HG03520 (cell line): ENCODE results near the gene SKIL.
A peak's percentile ranks its signal among the peaks of the same experiment; 100 is the strongest.
"Not testable (repeated sequence)": the region's sequence is repeated elsewhere in the genome, so short reads cannot be mapped to it uniquely, and the experiment has no call there.

Experiments
- ATAC-seq: cut with Tn5 transposase; IDR thresholded peaks from one replicate; pipeline ENCODE4 v1.9.1; 2021; ENCODE audit warnings: mild to moderate bottlenecking, moderate library complexity; ENCODE audit not compliant: unreplicated experiment

Gene SKIL, protein sequence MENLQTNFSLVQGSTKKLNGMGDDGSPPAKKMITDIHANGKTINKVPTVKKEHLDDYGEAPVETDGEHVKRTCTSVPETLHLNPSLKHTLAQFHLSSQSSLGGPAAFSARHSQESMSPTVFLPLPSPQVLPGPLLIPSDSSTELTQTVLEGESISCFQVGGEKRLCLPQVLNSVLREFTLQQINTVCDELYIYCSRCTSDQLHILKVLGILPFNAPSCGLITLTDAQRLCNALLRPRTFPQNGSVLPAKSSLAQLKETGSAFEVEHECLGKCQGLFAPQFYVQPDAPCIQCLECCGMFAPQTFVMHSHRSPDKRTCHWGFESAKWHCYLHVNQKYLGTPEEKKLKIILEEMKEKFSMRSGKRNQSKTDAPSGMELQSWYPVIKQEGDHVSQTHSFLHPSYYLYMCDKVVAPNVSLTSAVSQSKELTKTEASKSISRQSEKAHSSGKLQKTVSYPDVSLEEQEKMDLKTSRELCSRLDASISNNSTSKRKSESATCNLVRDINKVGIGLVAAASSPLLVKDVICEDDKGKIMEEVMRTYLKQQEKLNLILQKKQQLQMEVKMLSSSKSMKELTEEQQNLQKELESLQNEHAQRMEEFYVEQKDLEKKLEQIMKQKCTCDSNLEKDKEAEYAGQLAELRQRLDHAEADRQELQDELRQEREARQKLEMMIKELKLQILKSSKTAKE

DNA sequence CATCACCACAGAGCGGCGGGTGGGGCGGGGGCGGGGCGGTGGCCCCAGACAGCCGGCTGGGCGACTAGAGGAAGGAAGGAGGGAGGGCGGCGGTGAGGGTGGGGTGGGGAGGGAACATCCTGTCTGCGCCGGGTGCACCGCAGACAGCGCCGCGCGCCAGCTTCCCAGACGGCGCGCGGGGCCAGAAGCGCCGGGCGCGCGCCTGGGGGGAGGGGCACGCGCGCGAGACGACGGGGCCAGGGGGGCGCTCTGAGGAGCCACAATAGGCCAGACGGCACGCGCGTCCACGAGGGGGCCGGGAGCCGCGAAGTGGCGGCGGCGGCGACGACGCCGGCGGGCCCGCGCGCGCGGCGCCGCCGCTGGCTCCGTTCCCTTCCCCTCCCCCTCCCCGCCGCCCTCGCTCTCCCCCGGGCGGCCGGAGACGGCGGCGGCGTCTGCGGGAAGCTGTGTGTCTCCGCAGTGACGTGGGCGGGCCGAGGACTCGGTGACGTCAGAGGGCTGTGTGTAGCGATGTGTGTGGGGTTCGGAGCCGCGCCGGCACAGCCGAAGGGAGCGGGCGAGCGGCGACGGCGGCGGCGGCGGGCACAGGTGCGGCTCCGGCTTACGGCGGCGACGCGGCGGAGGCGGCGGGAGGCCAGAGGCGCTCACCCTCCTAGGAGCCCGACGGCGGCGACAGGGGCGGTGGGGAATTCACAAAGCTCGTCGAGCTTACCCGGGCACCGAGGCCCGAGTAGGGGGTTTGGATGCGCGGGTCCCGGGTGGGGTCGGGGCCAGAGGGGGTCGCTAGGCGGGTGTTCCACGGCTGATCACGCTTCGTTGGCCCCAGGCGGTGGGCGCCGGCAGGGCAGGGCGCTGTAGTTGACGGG lies at the start of gene SKIL:
TSS of gene SKIL (plus strand) at position 540 of the 866 bp plus-strand sequence. CDS start 2,617 bp downstream, outside the sequence.
- peak; percentile 48 for ATAC-seq

GRCh38 chr3:170309046-170309445 lies 48.5 kb upstream of the SKIL start:
- no peak for ATAC-seq

GRCh38 chr3:170317954-170318353 lies 39.6 kb upstream of the SKIL start:
- no peak for ATAC-seq

GRCh38 chr3:170320461-170321121 lies 36.9 kb upstream of the SKIL start:
- ATAC-seq, result no peak

DNA sequence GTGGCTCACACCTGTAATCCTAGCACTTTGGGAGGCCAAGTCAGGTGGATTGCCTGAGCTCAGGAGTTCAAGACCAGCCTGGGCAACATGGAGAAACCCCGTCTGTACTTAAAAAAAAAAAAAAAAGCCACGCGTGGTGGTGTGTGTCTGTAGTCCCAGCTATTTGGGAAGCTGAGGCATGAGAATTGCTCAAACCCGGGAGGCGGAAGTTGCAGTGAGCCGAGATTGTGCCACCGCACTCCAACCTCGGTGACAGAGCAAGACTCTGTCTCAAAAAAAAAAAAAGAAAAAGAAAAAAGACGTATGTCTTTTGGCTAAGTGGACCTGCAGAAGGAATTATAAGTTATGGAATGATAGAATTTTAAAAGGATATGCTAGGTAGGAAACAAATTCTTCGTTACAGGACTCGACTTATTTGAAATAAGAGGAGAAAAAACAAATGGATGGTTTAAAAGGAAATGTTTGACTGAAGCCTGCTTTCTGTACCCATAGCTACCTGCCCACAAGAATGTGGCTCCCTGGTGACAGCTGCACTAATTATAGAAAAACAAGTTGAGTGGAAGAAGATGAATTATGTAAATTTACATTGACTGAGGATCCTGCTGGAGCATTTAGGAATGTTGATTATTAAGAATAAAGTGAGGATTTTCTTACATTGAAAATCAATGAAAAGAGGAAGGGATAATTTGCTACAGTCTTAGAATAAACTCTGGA lies 36.0 kb upstream of the SKIL start:
- ATAC-seq, result no peak

DNA sequence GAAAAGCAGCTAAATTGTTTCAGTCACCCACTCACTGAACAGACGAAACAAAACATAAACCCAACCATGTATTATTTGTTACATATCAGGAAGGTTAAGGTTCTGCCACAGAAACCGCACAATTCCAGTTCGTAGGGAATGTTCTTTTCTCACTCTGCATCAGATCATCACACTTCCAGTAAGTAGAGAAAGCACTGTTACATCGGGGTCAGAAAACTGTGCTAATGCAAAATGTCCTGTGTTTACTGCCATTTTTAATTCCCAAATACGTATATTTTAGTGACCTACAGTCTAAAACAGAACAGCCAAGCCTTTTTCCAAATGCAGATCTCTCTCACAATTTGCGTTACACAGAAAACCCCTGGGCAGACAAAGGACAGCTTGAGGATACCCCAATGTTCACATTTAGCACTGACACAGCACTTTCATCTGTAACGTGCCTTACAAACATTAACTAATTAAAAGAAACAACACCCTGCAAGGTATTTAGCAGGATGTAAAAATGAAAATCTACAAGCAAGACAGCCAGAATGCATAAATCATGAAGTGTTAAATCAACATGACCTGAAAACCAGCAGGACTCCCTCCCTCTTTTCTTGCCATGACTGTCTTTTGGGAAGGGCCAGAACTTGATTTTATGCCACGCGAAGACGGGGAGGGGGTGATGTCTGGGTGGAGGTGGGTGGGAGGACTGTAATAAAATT lies 34.8 kb upstream of the SKIL start:
- ATAC-seq, result no peak

DNA sequence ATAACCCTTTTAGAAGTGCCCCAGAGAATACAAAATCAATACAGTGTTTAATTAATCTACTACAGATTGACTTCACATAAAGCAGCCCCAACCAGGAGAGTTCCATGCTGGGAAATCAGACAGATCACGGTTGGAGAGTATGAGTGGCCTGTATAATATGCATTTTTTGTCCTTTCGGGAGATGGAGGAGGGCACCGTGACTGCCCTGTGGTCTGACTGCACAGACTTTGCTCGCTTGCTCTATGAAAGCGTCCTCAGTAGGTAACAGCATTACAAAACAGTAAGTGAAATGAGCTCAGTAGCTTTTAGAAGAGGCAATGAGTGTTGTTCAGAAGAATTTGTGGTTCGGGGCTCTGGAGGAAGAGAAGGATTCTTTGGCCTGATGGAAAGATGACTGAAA lies 34.2 kb upstream of the SKIL start:
- ATAC-seq, result no peak

GRCh38 chr3:170324962-170325361 lies 32.6 kb upstream of the SKIL start:
- no peak for ATAC-seq

DNA sequence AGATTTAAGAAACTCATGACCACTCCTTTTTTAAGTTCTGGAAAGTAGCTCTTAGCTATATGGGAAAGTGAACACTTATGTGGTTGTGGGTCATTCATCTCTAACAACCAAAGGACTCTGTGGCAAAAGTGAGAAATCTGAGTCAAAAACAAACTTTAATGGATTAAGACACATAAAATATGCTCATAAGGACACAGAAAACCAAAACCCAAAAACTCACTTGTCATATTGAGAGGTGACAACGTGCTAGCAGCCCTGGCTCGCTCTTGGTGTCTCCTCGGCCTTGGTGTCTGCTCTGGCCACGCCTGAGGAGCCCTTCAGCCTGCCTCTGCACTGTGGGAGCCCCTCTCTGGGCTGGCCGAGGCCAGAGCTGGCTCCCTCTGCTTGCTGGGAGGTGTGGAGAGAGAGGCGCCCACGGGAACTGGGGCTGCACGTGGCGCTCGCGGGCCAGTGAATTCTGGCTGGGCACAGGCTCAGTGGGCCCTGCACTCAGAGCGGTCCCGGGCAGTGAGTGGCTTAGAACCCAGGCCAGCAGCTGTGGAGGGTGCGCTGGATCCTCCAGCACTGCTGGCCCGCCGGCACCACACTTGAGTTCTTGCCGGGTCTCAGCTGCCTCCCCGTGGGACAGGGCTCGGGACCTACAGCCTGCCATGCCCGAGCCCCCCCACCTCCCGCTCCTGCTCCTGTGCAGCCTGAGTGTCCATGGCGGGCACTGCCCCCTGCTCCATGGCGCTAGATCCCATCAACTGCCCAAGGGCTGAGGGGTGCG lies 30.3 kb upstream of the SKIL start:
- no peak for ATAC-seq

- ATAC-seq, result not testable (repeated sequence)
These were observed 29.5 kb upstream of the SKIL start for GRCh38 chr3:170327868-170328548.

DNA sequence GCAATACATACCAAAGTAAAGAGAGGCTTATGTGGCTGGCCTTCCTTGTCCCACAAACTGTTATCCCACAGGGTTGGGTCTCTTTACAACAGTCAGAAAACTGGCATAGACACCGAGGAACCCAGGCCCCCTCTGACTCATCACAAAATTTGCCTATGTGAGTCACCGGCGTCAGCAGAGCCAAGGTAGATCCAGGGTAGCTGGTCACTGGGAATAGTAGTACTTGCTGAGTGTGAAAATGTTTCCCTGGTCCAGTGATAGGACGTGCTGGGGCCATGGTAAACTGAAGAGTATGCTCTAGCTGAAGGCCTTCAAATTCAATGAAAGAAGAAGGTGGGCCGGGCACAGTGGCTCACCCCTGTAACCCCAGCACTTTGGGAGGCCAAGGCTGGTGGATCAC lies 27.1 kb upstream of the SKIL start:
- ATAC-seq, result no peak

DNA sequence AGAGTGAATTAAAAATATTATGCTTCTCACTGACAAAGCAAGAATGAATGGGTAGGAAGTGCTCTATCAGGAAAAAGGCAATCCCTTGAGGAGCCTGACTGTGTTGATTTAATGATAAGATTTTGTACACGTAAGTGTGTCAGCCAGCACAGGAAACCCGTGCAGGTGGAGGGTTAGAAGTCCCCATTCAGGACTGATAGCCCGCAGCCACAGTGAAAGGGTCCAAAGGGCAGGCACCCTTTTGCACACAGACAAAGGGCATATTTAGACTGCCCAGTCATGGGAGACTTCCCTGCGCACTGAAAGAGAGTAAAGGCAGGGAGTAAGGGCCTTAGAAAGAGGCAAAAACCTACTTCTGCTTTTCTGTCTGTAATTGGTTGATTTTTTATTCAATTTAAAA lies 26.4 kb upstream of the SKIL start:
- no peak for ATAC-seq

GRCh38 chr3:170337420-170337819 lies 20.1 kb upstream of the SKIL start:
- no peak for ATAC-seq

DNA sequence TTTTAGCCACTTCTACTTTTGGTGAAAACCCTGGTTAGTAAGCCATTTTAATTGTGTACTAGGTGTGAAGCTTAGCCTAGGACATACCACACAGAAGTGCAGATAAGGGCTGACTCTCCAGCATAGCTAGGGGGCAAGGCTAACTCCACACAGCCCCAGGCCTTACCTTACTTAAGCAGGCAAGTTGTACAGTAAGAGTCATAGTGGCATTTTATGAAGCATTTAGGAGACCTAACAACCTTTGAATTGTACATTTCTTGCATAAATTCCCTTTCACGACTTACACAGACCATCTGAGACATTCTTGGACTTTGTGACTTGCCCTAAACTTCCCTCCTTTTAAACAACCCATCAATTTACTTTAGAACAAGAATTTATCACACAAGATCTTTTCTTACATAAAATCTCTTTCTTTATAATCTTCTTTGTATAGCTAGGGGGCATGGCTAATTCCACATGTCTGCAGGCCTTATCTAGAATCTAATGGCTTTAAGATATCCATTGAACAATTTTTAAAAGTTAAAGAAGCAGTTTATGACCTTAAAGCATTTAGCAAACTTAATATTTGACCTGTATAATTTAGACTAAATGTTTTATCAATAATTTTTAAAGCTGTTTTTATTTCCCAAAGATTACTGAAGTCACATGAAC lies 18.7 kb upstream of the SKIL start:
- no peak for ATAC-seq

DNA sequence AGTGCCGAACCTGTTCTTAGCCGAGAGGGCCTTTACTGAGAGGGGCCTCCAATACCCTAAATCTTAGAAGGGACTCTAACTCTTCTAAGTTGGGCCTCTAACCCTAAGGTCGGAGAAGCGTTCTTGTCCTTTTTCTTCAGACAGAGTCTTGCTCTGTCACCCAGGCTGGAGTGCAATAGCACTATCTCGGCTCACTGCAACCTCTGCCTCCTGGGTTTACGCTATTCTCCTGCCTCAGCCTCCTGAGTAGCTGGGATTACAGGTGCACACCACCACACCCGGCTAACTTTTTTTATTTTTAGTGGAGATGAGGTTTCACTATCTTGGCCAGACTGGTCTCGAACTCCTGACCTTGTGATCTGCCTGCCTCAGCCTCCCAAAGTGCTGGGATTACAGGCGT lies 15.2 kb upstream of the SKIL start:
- not testable (repeated sequence) for ATAC-seq

DNA sequence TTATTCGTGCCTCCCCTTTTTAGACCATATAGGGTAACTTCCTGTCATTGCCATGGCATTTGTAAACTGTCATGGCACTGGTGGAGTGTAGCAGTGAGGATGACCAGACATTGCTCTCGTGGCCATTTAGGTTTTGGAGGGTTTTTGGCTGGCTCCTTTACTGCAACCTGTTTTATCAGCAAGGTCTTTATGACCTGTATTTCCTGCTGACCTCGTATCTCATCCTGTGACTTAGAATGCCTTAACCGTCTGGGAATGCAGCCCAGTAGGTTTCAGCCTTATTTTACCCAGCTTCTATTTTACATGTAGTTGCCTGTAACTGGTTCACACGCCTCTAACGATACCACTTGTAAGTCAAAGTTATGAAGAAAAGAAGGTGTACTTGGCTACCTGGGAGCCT lies 13.7 kb upstream of the SKIL start:
- not testable (repeated sequence) for ATAC-seq

- no peak for ATAC-seq
These were observed 12.5 kb upstream of the SKIL start for GRCh38 chr3:170344971-170345370.
